ENCODE measurements around the gene ZNF219.

The ZNF219 gene

DNA sequence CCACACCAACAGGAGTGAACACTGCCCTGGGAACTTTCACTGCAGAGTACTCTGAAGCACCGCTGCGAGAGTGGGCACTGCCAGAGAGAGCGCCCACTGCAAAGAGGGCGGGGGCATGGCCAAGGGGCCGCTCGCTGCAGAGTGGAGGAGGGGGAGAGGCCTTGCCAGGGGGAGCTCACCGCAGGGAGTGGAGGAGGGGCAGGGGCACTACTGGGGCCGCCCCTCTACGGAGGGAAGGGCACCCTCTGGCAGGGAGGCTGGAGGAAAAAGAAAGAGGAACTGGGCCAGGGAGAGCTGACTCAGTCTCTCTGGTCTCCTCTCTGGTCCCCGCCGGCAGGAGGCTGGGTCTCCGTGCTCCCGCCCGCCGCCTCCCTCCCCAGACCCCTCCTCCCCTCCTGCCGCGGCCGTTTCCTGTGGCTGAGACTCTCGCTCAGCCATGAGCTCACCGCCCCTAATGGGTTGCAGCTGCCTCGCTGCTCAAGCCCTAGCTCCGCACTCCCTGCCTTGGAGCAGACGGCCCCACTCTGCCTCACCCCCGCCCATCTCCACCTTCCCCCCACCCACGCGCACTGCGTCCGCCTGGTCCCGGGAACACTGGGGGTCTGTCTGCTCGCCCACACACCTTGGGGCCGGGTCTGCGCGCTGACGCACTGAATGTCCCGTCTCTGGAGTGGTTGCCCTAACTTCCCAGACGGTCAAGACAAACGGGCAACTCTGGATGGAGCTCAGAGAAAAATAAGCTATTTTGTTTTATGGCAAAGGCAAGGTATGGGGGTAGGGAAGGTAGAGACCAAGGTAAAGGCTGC is 27.0 kb downstream of the ZNF219 start:
- peak overlapping the region; percentile 74 for H3K4me3 ChIP-seq (ENCODE audit: low read depth, low read length)
- DNase-seq (ENCODE audit: low read depth), result peak; percentile 97

GRCh38 chr14:21070610-21071224 is 27.7 kb downstream of the ZNF219 start:
- no peak for DNase-seq (ENCODE audit: low read depth)
- peak overlapping the region; percentile 74 for H3K4me3 ChIP-seq (ENCODE audit: low read depth, low read length)

- H3K4me3 ChIP-seq (ENCODE audit: low read depth, low read length), result peak within 1 kb of the TSS; percentile 74
- DNase-seq (ENCODE audit: low read depth), result no peak
These were observed 28.3 kb downstream of the ZNF219 start, which contains the start of gene ARHGEF40 for GRCh38 chr14:21070083-21070609. Gene ARHGEF40 (plus strand): TSS chr14:21070304. CDS start chr14:21070397, 93 bp downstream.

DNA sequence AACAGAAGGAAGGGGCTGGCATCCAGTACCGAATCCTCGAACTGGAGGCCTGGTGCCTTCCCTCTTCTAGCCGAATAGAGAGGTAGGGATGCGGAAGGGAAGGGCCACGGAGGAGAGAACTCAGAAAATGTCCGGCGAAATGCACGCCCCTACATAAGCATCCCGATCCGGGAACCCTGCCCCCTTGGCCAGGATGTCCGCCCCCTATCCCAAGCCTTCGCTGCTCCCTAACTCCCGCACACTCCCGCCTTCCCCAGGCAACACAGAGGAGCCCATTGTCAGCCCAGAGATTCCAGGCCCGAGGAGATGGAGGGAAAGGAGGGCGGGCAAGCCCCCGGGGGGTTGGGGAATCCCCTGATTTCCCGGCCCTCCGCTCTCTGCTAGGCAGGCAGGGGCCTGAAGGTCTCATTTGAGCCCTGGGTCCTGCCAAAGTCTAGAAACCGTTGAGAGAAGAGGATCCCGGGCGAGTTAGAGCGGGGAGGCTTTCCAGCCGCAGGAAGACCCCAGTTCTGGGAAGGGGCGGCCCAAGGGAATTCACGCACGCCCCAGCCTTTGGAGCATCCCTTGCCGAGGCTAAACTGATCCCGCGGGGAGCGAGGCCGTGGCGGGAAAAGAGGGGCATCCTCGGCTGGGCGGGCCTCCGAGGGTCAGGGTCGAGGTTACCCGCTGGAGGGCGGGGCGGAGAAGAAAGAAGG is 28.9 kb downstream of the ZNF219 start:
- DNase-seq (ENCODE audit: low read depth), result no peak
- peak overlapping the region; percentile 74 for H3K4me3 ChIP-seq (ENCODE audit: low read depth, low read length)

GRCh38 chr14:21068521-21069387 is 29.7 kb downstream of the ZNF219 start:
- H3K4me3 ChIP-seq (ENCODE audit: low read depth, low read length), result peak overlapping the region; percentile 74
- DNase-seq (ENCODE audit: low read depth), result no peak

- no peak for DNase-seq (ENCODE audit: low read depth)
- H3K4me3 ChIP-seq (ENCODE audit: low read depth, low read length), result no peak overlapping the region
These were observed 31.5 kb downstream of the ZNF219 start for GRCh38 chr14:21066882-21067502.

DNA sequence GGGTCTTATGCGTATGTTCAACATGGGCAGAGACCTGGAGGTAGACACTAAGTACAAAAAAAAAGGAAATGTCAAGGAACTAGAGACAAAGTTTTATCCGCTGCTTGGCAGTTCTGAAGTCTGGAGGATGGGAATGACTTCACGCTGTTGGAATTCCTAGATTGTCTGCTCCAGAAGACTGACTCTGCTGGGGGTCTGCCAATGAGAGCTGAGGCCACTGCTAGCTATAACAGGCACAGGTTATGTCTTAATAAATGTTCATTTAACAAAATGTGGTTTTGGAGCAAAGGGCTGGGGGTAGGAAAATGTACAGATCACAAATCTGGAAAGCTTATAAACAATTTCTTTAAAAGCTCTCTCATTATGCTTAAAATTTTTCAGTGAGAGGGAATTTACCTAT is 35.0 kb downstream of the ZNF219 start:
- H3K4me3 ChIP-seq (ENCODE audit: low read depth, low read length), result no peak overlapping the region
- peak; percentile 62 for DNase-seq (ENCODE audit: low read depth)

GRCh38 chr14:21061347-21061668 is 37.1 kb downstream of the ZNF219 start:
- no peak for DNase-seq (ENCODE audit: low read depth)
- H3K4me3 ChIP-seq (ENCODE audit: low read depth, low read length), result no peak overlapping the region

- H3K4me3 ChIP-seq (ENCODE audit: low read depth, low read length), result no peak overlapping the region
- no peak for DNase-seq (ENCODE audit: low read depth)
These were observed 37.7 kb downstream of the ZNF219 start for GRCh38 chr14:21060614-21061346.

DNA sequence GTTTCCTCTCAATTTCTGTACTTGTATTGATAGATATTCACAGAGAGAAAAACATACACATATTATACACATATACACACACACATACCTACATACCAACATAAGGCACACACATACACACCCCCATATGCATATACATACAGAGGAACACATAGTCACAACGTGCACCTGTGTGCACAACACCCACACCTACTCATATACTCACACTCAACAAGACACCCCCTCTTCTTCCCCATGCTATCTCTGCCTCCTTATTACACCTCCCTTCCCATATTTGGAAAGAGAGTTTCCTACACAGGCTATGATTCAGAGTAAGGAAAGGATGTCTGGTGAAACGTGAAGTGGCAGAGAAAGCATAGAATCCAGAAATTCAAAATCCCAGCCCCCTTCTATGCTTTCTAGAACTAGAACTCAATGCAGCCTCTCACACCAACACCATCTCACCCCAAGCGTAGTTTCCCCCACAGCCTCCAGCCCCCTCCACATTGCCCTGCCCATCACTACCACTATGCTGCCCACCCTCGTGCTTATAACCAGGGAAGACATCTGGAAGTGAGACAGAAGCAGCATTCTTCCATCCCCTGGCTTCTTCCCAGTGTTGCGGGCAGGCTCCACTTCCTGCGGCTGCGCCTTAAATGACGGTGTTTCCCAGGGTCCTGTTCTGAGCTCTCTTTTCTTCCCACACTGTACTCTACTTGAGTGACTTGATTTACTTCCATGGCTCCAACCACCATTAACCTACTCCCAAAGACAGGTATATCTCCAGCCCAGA is 38.4 kb downstream of the ZNF219 start:
- no peak for DNase-seq (ENCODE audit: low read depth)
- H3K4me3 ChIP-seq (ENCODE audit: low read depth, low read length), result no peak overlapping the region

GRCh38 chr14:21058903-21059302 is 39.6 kb downstream of the ZNF219 start:
- H3K4me3 ChIP-seq (ENCODE audit: low read depth, low read length), result no peak overlapping the region
- DNase-seq (ENCODE audit: low read depth), result no peak

DNA sequence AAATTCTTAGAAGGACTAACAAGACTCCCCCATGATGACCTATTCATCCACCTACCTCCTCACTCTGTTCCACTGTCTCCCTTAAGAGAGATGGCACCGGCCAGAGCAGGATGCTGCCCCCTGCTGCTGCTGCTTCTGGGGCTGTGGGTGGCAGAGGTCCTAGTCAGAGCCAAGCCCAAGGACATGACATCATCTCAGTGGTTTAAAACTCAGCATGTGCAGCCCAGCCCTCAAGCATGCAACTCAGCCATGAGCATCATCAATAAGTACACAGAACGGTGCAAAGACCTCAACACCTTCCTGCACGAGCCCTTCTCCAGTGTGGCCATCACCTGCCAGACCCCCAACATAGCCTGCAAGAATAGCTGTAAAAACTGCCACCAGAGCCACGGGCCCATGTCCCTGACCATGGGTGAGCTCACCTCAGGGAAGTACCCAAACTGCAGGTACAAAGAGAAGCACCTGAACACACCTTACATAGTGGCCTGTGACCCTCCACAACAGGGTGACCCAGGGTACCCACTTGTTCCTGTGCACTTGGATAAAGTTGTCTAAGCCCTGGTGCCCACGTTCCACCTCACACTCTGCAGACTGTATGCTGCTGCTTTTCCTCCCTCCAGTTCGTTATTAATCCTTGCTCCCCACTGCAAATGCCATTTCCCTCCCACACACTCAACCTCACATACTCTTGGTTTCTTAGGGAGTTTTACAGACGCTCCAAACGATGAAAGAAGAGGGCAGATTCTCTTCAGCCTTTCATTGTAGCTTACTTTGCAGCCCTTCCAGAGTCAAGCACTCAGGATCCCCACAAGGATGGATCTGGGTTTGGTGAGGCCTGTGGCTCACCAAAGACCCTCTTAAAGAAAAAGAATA is 40.4 kb downstream of the ZNF219 start, which contains the start of gene RNASE8:
Gene RNASE8 (plus strand): TSS at position 20 of the 873 bp plus-strand sequence. CDS start 71 bp downstream, at position 91.
- no peak for DNase-seq (ENCODE audit: low read depth)

DNA sequence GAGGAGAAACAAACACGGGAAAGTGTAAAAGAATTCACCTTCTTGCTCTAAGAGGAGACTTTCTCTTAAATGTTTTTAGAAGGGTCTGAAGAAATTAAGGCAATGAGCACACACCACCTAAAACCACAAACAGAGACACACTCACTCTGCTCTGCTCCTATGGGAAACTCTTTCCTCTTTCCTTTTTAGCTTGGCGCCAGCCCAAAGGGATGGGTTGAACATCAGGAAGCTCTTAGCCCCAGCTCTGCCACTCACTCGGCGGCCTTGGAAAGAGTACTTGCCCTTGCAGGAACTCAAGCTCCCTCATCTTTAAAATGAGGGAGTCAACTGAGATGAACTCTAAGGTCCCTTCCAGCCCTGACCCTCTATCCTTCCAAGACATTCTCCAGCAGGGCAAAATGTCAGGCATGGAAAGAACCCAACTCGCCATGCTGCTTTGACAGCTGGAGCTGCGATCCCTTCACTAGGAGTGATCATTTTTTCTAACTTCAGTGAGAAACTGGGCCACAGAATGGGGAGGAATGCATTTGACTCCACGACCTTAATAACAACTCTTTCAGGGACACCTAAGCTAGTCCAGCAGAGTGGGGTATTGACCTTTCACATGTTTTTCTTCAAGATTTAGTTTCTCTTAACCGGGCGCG is 41.8 kb downstream of the ZNF219 start:
- no peak overlapping the region for H3K4me3 ChIP-seq (ENCODE audit: low read depth, low read length)
- no peak for DNase-seq (ENCODE audit: low read depth)

More for the DNA sequence above, 40.4 kb downstream of the ZNF219 start, which contains the start of gene RNASE8:
- H3K4me3 ChIP-seq (ENCODE audit: low read depth, low read length), result no peak within 1 kb of the TSS

GRCh38 chr14:21055432-21056117 is 42.9 kb downstream of the ZNF219 start:
- DNase-seq (ENCODE audit: low read depth), result no peak
- no peak overlapping the region for H3K4me3 ChIP-seq (ENCODE audit: low read depth, low read length)

DNA sequence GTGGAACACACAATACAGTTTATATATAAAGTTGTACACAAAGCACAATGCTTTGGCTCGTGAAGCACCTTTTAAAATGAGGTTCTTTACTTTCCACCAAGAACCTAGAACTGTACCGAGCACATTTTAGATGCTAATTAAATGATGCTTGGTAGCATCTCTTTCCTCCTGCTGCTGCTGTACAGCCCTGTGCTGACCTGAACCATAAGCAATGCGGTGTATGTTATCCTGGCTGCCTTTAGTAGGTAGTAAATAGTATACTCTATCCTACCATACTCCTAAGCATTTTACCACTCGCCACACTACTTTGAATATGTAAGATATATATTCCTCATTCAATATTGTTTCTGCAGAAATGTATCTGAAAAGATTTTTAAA is 43.7 kb downstream of the ZNF219 start:
- H3K4me3 ChIP-seq (ENCODE audit: low read depth, low read length), result no peak overlapping the region
- no peak for DNase-seq (ENCODE audit: low read depth)

Measured in skeletal muscle cell (primary cell).